ENCODE data around the gene PTK6.

DNA sequence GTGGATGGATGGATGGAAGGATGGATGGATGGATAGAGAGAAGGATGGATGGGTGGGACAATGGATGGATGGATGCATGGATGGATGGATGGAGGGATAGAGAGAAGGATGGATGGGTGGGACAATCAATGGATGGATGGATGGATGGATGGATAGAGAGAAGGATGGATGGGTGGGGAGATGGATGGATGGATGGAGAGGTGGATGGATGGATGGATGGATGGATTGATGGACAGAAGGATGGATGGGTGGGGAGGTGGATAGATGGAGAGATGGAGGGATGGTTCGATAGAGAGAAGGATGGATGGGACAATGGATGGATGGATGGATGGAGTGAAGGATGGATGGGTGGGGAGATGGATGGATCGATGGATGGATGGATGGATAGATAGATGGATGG, 44.7 kb downstream of the PTK6 start:
- TF ChIP-seq, protein P1, sequence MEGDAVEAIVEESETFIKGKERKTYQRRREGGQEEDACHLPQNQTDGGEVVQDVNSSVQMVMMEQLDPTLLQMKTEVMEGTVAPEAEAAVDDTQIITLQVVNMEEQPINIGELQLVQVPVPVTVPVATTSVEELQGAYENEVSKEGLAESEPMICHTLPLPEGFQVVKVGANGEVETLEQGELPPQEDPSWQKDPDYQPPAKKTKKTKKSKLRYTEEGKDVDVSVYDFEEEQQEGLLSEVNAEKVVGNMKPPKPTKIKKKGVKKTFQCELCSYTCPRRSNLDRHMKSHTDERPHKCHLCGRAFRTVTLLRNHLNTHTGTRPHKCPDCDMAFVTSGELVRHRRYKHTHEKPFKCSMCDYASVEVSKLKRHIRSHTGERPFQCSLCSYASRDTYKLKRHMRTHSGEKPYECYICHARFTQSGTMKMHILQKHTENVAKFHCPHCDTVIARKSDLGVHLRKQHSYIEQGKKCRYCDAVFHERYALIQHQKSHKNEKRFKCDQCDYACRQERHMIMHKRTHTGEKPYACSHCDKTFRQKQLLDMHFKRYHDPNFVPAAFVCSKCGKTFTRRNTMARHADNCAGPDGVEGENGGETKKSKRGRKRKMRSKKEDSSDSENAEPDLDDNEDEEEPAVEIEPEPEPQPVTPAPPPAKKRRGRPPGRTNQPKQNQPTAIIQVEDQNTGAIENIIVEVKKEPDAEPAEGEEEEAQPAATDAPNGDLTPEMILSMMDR (IDR thresholded peaks at IDR 0.05): no peak
- TF ChIP-seq POLR2A (IDR thresholded peaks at IDR 0.05): no peak
